ENCODE data around the gene PLA2G6. TPM values are rescaled to one million over a fixed set of nuclear protein-coding genes. Genes with fewer than 3 reads are reported as not detected.

The PLA2G6 gene
- polyA plus RNA-seq, 2 of the 4 experiments (the other 2 are of a cell fraction), result 7.4 to 7.6 TPM

- POLR2A ChIA-PET, result no interaction called here
- 80% methylated on average over 8 of the region's 22 CpGs for WGBS (ENCODE audit: missing lambda C conversion rate)
- Histone ChIP-seq H3K9me3 (no peaks in the 10 kb centered on the region), H3K4me1 (no peaks in the 10 kb centered on the region), H3K4me2 (no peak overlapping the region), H3K4me3 (no peak overlapping the region), H3K27ac (no peak overlapping the region)
- DNase-seq (ENCODE audit: low read depth in 1 of 2, low spot score in 1 of 2), result no peak
- TF ChIP-seq RNF2 (IDR thresholded peaks at IDR 0.05; ENCODE audit: borderline replicate concordance, low read depth) (no peak), NFE2L2 (conservative IDR thresholded peaks at IDR 0.05; ENCODE audit: low read length) (no peak), RCOR1 (IDR thresholded peaks at IDR 0.05; ENCODE audit: low read depth, low read length) (no peak), CTCF (IDR thresholded peaks at IDR 0.05) (no peak), HOXA7 (CRISPR knock-in tag; IDR thresholded peaks at IDR 0.05) (no peak), HEYL (CRISPR knock-in tag; IDR thresholded peaks at IDR 0.05) (no peak), KDM1A (IDR thresholded peaks at IDR 0.05; ENCODE audit: low read depth) (no peak), TFCP2L1 (CRISPR knock-in tag; IDR thresholded peaks at IDR 0.05) (no peak), MAFK (IDR thresholded peaks at IDR 0.05; ENCODE audit: partially characterized antibody) (no peak)
- TF ChIP-seq, protein P1, sequence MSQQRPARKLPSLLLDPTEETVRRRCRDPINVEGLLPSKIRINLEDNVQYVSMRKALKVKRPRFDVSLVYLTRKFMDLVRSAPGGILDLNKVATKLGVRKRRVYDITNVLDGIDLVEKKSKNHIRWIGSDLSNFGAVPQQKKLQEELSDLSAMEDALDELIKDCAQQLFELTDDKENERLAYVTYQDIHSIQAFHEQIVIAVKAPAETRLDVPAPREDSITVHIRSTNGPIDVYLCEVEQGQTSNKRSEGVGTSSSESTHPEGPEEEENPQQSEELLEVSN (IDR thresholded peaks at IDR 0.05; ENCODE audit: borderline replicate concordance, low read depth), result no peak
- TF ChIP-seq, protein P2, sequence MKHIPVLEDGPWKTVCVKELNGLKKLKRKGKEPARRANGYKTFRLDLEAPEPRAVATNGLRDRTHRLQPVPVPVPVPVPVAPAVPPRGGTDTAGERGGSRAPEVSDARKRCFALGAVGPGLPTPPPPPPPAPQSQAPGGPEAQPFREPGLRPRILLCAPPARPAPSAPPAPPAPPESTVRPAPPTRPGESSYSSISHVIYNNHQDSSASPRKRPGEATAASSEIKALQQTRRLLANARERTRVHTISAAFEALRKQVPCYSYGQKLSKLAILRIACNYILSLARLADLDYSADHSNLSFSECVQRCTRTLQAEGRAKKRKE (CRISPR knock-in tag; IDR thresholded peaks at IDR 0.05; ENCODE audit: low read depth), result no peak
- TF ChIP-seq, protein P3, sequence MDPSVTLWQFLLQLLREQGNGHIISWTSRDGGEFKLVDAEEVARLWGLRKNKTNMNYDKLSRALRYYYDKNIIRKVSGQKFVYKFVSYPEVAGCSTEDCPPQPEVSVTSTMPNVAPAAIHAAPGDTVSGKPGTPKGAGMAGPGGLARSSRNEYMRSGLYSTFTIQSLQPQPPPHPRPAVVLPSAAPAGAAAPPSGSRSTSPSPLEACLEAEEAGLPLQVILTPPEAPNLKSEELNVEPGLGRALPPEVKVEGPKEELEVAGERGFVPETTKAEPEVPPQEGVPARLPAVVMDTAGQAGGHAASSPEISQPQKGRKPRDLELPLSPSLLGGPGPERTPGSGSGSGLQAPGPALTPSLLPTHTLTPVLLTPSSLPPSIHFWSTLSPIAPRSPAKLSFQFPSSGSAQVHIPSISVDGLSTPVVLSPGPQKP (IDR thresholded peaks at IDR 0.05; ENCODE audit: low read depth, low read length), result no peak
- CTCF ChIA-PET, result no interaction called here
- ATAC-seq, result no peak
- no peak for FAIRE-seq
Measured at GRCh38 chr22:38078046-38078840, 103.4 kb downstream of the PLA2G6 start.

- Histone ChIP-seq H3K4me1 (no peaks in the 10 kb centered on the region), H3K4me3 (no peak overlapping the region), H3K27ac (no peak overlapping the region), H3K4me2 (no peak overlapping the region), H3K9me3 (no peaks in the 10 kb centered on the region)
- POLR2A ChIA-PET, result no interaction called here
- ATAC-seq, result no peak
- CTCF ChIA-PET, result no interaction called here
- 86% methylated on average over 8 of the region's 14 CpGs for WGBS (ENCODE audit: missing lambda C conversion rate)
- DNase-seq (ENCODE audit: low read depth in 1 of 2, low spot score in 1 of 2), result no peak
- no peak for FAIRE-seq
- TF ChIP-seq HOXB5 (CRISPR knock-in tag; IDR thresholded peaks at IDR 0.05) (no peak), HDAC2 (IDR thresholded peaks at IDR 0.05) (no peak), MYC (IDR thresholded peaks at IDR 0.05; ENCODE audit: borderline replicate concordance, low read length) (no peak), TFCP2L1 (CRISPR knock-in tag; IDR thresholded peaks at IDR 0.05) (no peak), HOXB13 (CRISPR knock-in tag; IDR thresholded peaks at IDR 0.05; ENCODE audit: low read depth) (no peak), SREBF2 (IDR thresholded peaks at IDR 0.05) (no peak), SMC3 (IDR thresholded peaks at IDR 0.05) (no peak), CBX2 (IDR thresholded peaks at IDR 0.05; ENCODE audit: borderline replicate concordance, low read depth) (no peak), FOSL2 (IDR thresholded peaks at IDR 0.05) (no peak), FOSL2 (CRISPR knock-in tag; IDR thresholded peaks at IDR 0.05) (no peak), MAFK (IDR thresholded peaks at IDR 0.05; ENCODE audit: partially characterized antibody) (no peak), RCOR1 (IDR thresholded peaks at IDR 0.05; ENCODE audit: low read depth, low read length) (no peak)
- TF ChIP-seq, protein P2 (CRISPR knock-in tag; IDR thresholded peaks at IDR 0.05; ENCODE audit: low read depth), result no peak
- TF ChIP-seq, protein P4, sequence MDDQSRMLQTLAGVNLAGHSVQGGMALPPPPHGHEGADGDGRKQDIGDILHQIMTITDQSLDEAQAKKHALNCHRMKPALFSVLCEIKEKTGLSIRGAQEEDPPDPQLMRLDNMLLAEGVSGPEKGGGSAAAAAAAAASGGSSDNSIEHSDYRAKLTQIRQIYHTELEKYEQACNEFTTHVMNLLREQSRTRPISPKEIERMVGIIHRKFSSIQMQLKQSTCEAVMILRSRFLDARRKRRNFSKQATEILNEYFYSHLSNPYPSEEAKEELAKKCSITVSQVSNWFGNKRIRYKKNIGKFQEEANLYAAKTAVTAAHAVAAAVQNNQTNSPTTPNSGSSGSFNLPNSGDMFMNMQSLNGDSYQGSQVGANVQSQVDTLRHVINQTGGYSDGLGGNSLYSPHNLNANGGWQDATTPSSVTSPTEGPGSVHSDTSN (IDR thresholded peaks at IDR 0.05), result no peak
- TF ChIP-seq, protein P5, sequence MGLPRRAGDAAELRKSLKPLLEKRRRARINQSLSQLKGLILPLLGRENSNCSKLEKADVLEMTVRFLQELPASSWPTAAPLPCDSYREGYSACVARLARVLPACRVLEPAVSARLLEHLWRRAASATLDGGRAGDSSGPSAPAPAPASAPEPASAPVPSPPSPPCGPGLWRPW (IDR thresholded peaks at IDR 0.05), result no peak
Measured at GRCh38 chr22:38077595-38077994, 104.0 kb downstream of the PLA2G6 start.
